Large intestine (tissue), 3 donors: ENCODE results near the gene ERC2. TPM values are rescaled to one million over a fixed set of nuclear protein-coding genes. Genes with fewer than 3 reads are reported as not detected.

ENCODE experiments used
- DNase-seq, 2 donors: peaks; one replicate each; pipeline versions ENCODE4 v3.0.0 to v3.0.0-alpha.2; 2013
- H3K27ac ChIP-seq: one replicate; pipeline ENCODE4 v1.5.1; 2013; ENCODE audit warnings: low read length
- H3K27me3 ChIP-seq: 2 replicates; pipeline ENCODE4 v1.6.1; 2013; ENCODE audit warnings: low read length; ENCODE audit not compliant: control insufficient read depth, insufficient read depth
- H3K36me3 ChIP-seq: 2 replicates; pipeline ENCODE4 v1.6.1; 2013; ENCODE audit warnings: low read length; ENCODE audit not compliant: control insufficient read depth, insufficient read depth
- H3K4me1 ChIP-seq: one replicate; pipeline ENCODE4 v1.6.1; 2013; ENCODE audit warnings: low read length; ENCODE audit not compliant: control insufficient read depth, insufficient read depth
- H3K4me3 ChIP-seq: one replicate; pipeline ENCODE4 v1.5.1; 2013; ENCODE audit warnings: low read length
- H3K9me3 ChIP-seq: one replicate; pipeline ENCODE4 v1.6.1; 2013; ENCODE audit warnings: mild to moderate bottlenecking, low read depth, low read length, moderate library complexity; ENCODE audit not compliant: control insufficient read depth
- WGBS: methylation state at CpG from one replicate; pipeline ENCODE4 v1.1.5; 2013; ENCODE audit warnings: low lambda C conversion rate; ENCODE audit not compliant: insufficient coverage; 5-methylcytosine and 5-hydroxymethylcytosine counted together
- polyA plus RNA-seq: library from polyadenylated mRNA; unstranded; fragments of 120-200 nt; gene quantifications from one replicate; pipeline ENCODE4 v1.2.1, GENCODE V29; 2013

ERC2 gene
- polyA plus RNA-seq, 1 donor, result 2.4 TPM

GRCh38 chr3:56471771-56472170 lies 3.5 kb upstream of the ERC2 start:
- H3K27me3 ChIP-seq, result peaks cover 38% of the 10 kb centered on the region
- no peaks in the 10 kb centered on the region for H3K36me3 ChIP-seq
- H3K4me3 ChIP-seq, result no peak overlapping the region
- peaks cover 3% of the 10 kb centered on the region for H3K4me1 ChIP-seq
- 80% methylated on average over 1 of the region's 3 CpGs for WGBS
- H3K9me3 ChIP-seq, result no peaks in the 10 kb centered on the region
- DNase-seq, result no peak
- H3K27ac ChIP-seq, result no peak overlapping the region

GRCh38 chr3:56469141-56469540 lies 874 bp upstream of the ERC2 start:
- WGBS, result no CpG with 5 or more reads among the region's 3 CpGs
- H3K4me3 ChIP-seq, result no peak overlapping the region
- H3K4me1 ChIP-seq, result peaks cover 3% of the 10 kb centered on the region
- H3K27ac ChIP-seq, result no peak overlapping the region
- no peaks in the 10 kb centered on the region for H3K36me3 ChIP-seq
- DNase-seq, result no peak
- no peaks in the 10 kb centered on the region for H3K9me3 ChIP-seq
- H3K27me3 ChIP-seq, result peaks cover 51% of the 10 kb centered on the region

GRCh38 chr3:56467801-56468183 lies 475 bp downstream of the ERC2 start:
- DNase-seq, result no peak
- H3K27me3 ChIP-seq, result peaks cover 57% of the 10 kb centered on the region
- no CpG with 5 or more reads among the region's 28 CpGs for WGBS
- peaks cover 3% of the 10 kb centered on the region for H3K4me1 ChIP-seq
- no peaks in the 10 kb centered on the region for H3K36me3 ChIP-seq
- H3K4me3 ChIP-seq, result peak overlapping the region; percentile 31
- H3K27ac ChIP-seq, result no peak overlapping the region
- H3K9me3 ChIP-seq, result no peaks in the 10 kb centered on the region

GRCh38 chr3:56467108-56467507 lies 1.2 kb downstream of the ERC2 start:
- Histone ChIP-seq H3K4me1 (peaks cover 3% of the 10 kb centered on the region), H3K27me3 (peaks cover 56% of the 10 kb centered on the region), H3K4me3 (peak overlapping the region; percentile 31), H3K9me3 (no peaks in the 10 kb centered on the region), H3K36me3 (no peaks in the 10 kb centered on the region), H3K27ac (no peak overlapping the region)
- peak; percentile 29 to 72 for DNase-seq
- no CpG with 5 or more reads among the region's 14 CpGs for WGBS

GRCh38 chr3:56459719-56460118 lies 8.5 kb downstream of the ERC2 start:
- H3K27me3 ChIP-seq, result peaks cover 8% of the 10 kb centered on the region
- no peaks in the 10 kb centered on the region for H3K4me1 ChIP-seq
- no peaks in the 10 kb centered on the region for H3K36me3 ChIP-seq
- no peak overlapping the region for H3K4me3 ChIP-seq
- no peaks in the 10 kb centered on the region for H3K9me3 ChIP-seq
- 82% methylated on average over 2 of the region's 3 CpGs for WGBS
- H3K27ac ChIP-seq, result no peak overlapping the region
- DNase-seq, result no peak

- no peaks in the 10 kb centered on the region for H3K36me3 ChIP-seq
- 83% methylated on average over 1 of the region's 1 CpG for WGBS
- no peak overlapping the region for H3K4me3 ChIP-seq
- peaks cover 6% of the 10 kb centered on the region for H3K27me3 ChIP-seq
- H3K9me3 ChIP-seq, result no peaks in the 10 kb centered on the region
- H3K27ac ChIP-seq, result no peak overlapping the region
- DNase-seq, result no peak
- no peaks in the 10 kb centered on the region for H3K4me1 ChIP-seq
These were observed 9.2 kb downstream of the ERC2 start for GRCh38 chr3:56459104-56459496.

- Histone ChIP-seq H3K27ac (no peak overlapping the region), H3K9me3 (no peaks in the 10 kb centered on the region), H3K4me3 (no peak overlapping the region), H3K27me3 (peaks cover under 1% of the 10 kb centered on the region), H3K36me3 (no peaks in the 10 kb centered on the region), H3K4me1 (no peaks in the 10 kb centered on the region)
- WGBS, result 88% methylated on average over 4 of the region's 12 CpGs
- no peak for DNase-seq
These were observed 9.7 kb downstream of the ERC2 start for GRCh38 chr3:56458496-56459103.

GRCh38 chr3:56456117-56456516 lies 12.2 kb downstream of the ERC2 start:
- Histone ChIP-seq H3K9me3 (no peaks in the 10 kb centered on the region), H3K27ac (no peak overlapping the region), H3K4me3 (no peak overlapping the region), H3K4me1 (no peaks in the 10 kb centered on the region), H3K36me3 (no peaks in the 10 kb centered on the region), H3K27me3 (peaks cover 4% of the 10 kb centered on the region)
- 20% methylated on average over 1 of the region's 1 CpG for WGBS
- no peak for DNase-seq

GRCh38 chr3:56453011-56453410 lies 15.3 kb downstream of the ERC2 start:
- no CpG with 5 or more reads among the region's 1 CpG for WGBS
- H3K9me3 ChIP-seq, result no peaks in the 10 kb centered on the region
- DNase-seq, result no peak
- no peak overlapping the region for H3K27ac ChIP-seq
- no peaks in the 10 kb centered on the region for H3K36me3 ChIP-seq
- no peaks in the 10 kb centered on the region for H3K4me1 ChIP-seq
- no peak overlapping the region for H3K4me3 ChIP-seq
- peaks cover 4% of the 10 kb centered on the region for H3K27me3 ChIP-seq

GRCh38 chr3:56452085-56452484 lies 16.2 kb downstream of the ERC2 start:
- Histone ChIP-seq H3K27me3 (peaks cover 4% of the 10 kb centered on the region), H3K36me3 (no peaks in the 10 kb centered on the region), H3K4me1 (no peaks in the 10 kb centered on the region), H3K9me3 (no peaks in the 10 kb centered on the region), H3K27ac (no peak overlapping the region), H3K4me3 (no peak overlapping the region)
- DNase-seq, result no peak

- no peaks in the 10 kb centered on the region for H3K36me3 ChIP-seq
- no peak overlapping the region for H3K4me3 ChIP-seq
- WGBS, result 80% methylated on average over 1 of the region's 3 CpGs
- no peak overlapping the region for H3K27ac ChIP-seq
- no peaks in the 10 kb centered on the region for H3K9me3 ChIP-seq
- no peak for DNase-seq
- H3K27me3 ChIP-seq, result no peaks in the 10 kb centered on the region
- no peaks in the 10 kb centered on the region for H3K4me1 ChIP-seq
These were observed 24.9 kb downstream of the ERC2 start for GRCh38 chr3:56443372-56443771.
